Measurements from ENCODE around the gene RBM45. TPM values are rescaled to one million over a fixed set of nuclear protein-coding genes. Genes with fewer than 3 reads are reported as not detected.
"Not testable (repeated sequence)": the region's sequence is repeated elsewhere in the genome, so short reads cannot be mapped to it uniquely, and the experiment has no call there.

The RBM45 gene
- total RNA-seq, 4 donors from 2014 or later, result 6.8 to 16.9 (median 8.2) TPM

- no peak for TF ChIP-seq CTCF (IDR thresholded peaks at IDR 0.05)
- ATAC-seq (ENCODE audit: low FRiP score) (no peak), DNase-seq (ENCODE audit: low spot score) (no peak)
These were observed 31.2 kb downstream of the RBM45 start for GRCh38 chr2:178143481-178143880.

GRCh38 chr2:178152033-178152432 lies 39.8 kb downstream of the RBM45 start:
- TF ChIP-seq CTCF (IDR thresholded peaks at IDR 0.05), result no peak
- ATAC-seq (ENCODE audit: low FRiP score) (no peak), DNase-seq (ENCODE audit: low spot score) (no peak)

GRCh38 chr2:178152542-178152941 lies 40.3 kb downstream of the RBM45 start:
- no peak for ATAC-seq (ENCODE audit: low FRiP score)
- no peak for DNase-seq (ENCODE audit: low spot score)
- TF ChIP-seq CTCF (IDR thresholded peaks at IDR 0.05), result no peak

- DNase-seq (ENCODE audit: low spot score) (no peak), ATAC-seq (ENCODE audit: low FRiP score) (no peak)
- no peak for TF ChIP-seq CTCF (IDR thresholded peaks at IDR 0.05)
These were observed 40.7 kb downstream of the RBM45 start for GRCh38 chr2:178152977-178153376.

GRCh38 chr2:178153878-178154277 lies 41.6 kb downstream of the RBM45 start:
- ATAC-seq (ENCODE audit: low FRiP score); DNase-seq (ENCODE audit: low spot score): not testable (repeated sequence)

GRCh38 chr2:178155524-178155923 lies 43.3 kb downstream of the RBM45 start:
- TF ChIP-seq CTCF (IDR thresholded peaks at IDR 0.05), result no peak
- ATAC-seq (ENCODE audit: low FRiP score), result no peak
- no peak for DNase-seq (ENCODE audit: low spot score)

GRCh38 chr2:178157574-178157973 lies 45.3 kb downstream of the RBM45 start:
- no peak for ATAC-seq (ENCODE audit: low FRiP score)
- no peak for DNase-seq (ENCODE audit: low spot score)
- TF ChIP-seq CTCF (IDR thresholded peaks at IDR 0.05), result no peak

GRCh38 chr2:178159966-178160365 lies 47.7 kb downstream of the RBM45 start:
- ATAC-seq (ENCODE audit: low FRiP score) (no peak), DNase-seq (ENCODE audit: low spot score) (no peak)

More at GRCh38 chr2:178159966-178160365, 47.7 kb downstream of the RBM45 start:
- no peak for TF ChIP-seq CTCF (IDR thresholded peaks at IDR 0.05)
